GM23248 (cell line): ENCODE data around the gene AGO4. TPM values are rescaled to one million over a fixed set of nuclear protein-coding genes. Genes with fewer than 3 reads are reported as not detected.

ENCODE experiments used
- DNase-seq: peaks from one replicate; pipeline ENCODE4 v3.0.0-alpha.2; 2015
- H2AFZ ChIP-seq: fragments of 200-600 bp; sonication (generic); 2 replicates; pipeline ENCODE4 v1.6.1; 2016; ENCODE audit warnings: antibody characterized with exemption
- H3F3A ChIP-seq: fragments of 200-600 bp; sonication (generic); 2 replicates; pipeline ENCODE4 v1.6.1; 2016; ENCODE audit warnings: mild to moderate bottlenecking, antibody characterized with exemption, mixed run types; ENCODE audit not compliant: insufficient read depth
- H3K27ac ChIP-seq: fragments of 200-600 bp; sonication (generic); 2 replicates; pipeline ENCODE4 v1.5.1; 2016; ENCODE audit warnings: mild to moderate bottlenecking
- H3K27me3 ChIP-seq: fragments of 200-600 bp; sonication (generic); replicated peaks from 2 replicates; pipeline ENCODE4 v1.6.1; 2016; ENCODE audit warnings: mild to moderate bottlenecking; ENCODE audit not compliant: insufficient read depth
- H3K36me3 ChIP-seq: fragments of 200-600 bp; sonication (generic); 2 replicates; pipeline ENCODE4 v1.6.1; 2016; ENCODE audit warnings: low read depth, mild to moderate bottlenecking
- H3K4me1 ChIP-seq: fragments of 200-600 bp; sonication (generic); 2 replicates; pipeline ENCODE4 v1.6.1; 2016; ENCODE audit warnings: mild to moderate bottlenecking; ENCODE audit not compliant: insufficient read depth
- H3K4me2 ChIP-seq: fragments of 200-600 bp; sonication (generic); one replicate; pipeline ENCODE4 v1.6.1; 2016; ENCODE audit warnings: mild to moderate bottlenecking; ENCODE audit not compliant: unreplicated experiment
- H3K4me3 ChIP-seq: fragments of 200-600 bp; sonication (generic); 2 replicates; pipeline ENCODE4 v1.5.1; 2016; ENCODE audit warnings: mild to moderate bottlenecking
- H3K79me2 ChIP-seq: fragments of 200-600 bp; sonication (generic); 2 replicates; pipeline ENCODE4 v1.6.1; 2016; ENCODE audit warnings: mild to moderate bottlenecking; ENCODE audit not compliant: insufficient read depth
- H3K9ac ChIP-seq: fragments of 200-600 bp; sonication (generic); 2 replicates; pipeline ENCODE4 v1.6.1; 2016; ENCODE audit warnings: mild to moderate bottlenecking
- H3K9me2 ChIP-seq: fragments of 200-600 bp; sonication (generic); 2 replicates; pipeline ENCODE4 v1.6.1; 2016; ENCODE audit warnings: mixed run types, mild to moderate bottlenecking, moderate library complexity; ENCODE audit not compliant: insufficient read depth
- H3K9me3 ChIP-seq: fragments of 200-600 bp; sonication (generic); one replicate; pipeline ENCODE4 v1.6.1; 2017; ENCODE audit warnings: low read depth
- H4K20me1 ChIP-seq: fragments of 200-600 bp; sonication (generic); 2 replicates; pipeline ENCODE4 v1.6.0; 2016; ENCODE audit not compliant: insufficient read depth
- EZH2 ChIP-seq: fragments of 200-600 bp; sonication (generic); IDR thresholded peaks from 2 replicates; pipeline ENCODE4 v1.6.1; 2018; ENCODE audit warnings: antibody characterized with exemption, mild to moderate bottlenecking; ENCODE audit not compliant: insufficient read depth, poor library complexity, severe bottlenecking
- EZH2phosphoT487 ChIP-seq: fragments of 200-600 bp; sonication (generic); IDR thresholded peaks from 2 replicates; pipeline ENCODE4 v1.6.1; 2018; ENCODE audit warnings: antibody characterized with exemption, moderate library complexity, mild to moderate bottlenecking, low read depth; ENCODE audit not compliant: insufficient read depth
- WGBS, 2 experiments: methylation state at CpG; one replicate each; pipeline ENCODE4 v1.1.6; 2015 to 2017; ENCODE audit warnings: low lambda C conversion rate in 2 of 2, low coverage in 1 of 2; ENCODE audit errors: missing lambda C conversion rate in 2 of 2; 5-methylcytosine and 5-hydroxymethylcytosine counted together
- in situ Hi-C: fragments of 300-500 bp; cut with MboI; formaldehyde crosslinking; loops from 2 replicates; pipeline ENCODE4 v1.15.0; 2020
- polyA plus RNA-seq: library from polyadenylated mRNA; unstranded; fragments of >200 nt; fragmentation: Nextera tagmentation; extraction: Ambion mirVana; gene quantifications from 2 replicates; pipeline ENCODE4 v1.2.1, GENCODE V29; 2016
- total RNA-seq: library from RNA; depleted of rRNA; stranded (reverse); fragments of >200 nt; shearing (Covaris generic); gene quantifications from 2 replicates; pipeline ENCODE4 v1.2.3, GENCODE V29; 2014

AGO4 gene
- total and polyA plus RNA-seq, 2 experiments from 2014 or later, result 4.4 to 6.4 TPM

GRCh38 chr1:35847935-35848565 is 40.2 kb downstream of the AGO4 start:
- Histone ChIP-seq H4K20me1 (no peaks in the 10 kb centered on the region), H3K4me1 (0 out of 2 replicates have a peak, but pooled peaks cover 9% of the 10 kb centered on the region), H3K9me2 (no peaks in the 10 kb centered on the region), H3K27me3 (no peaks in the 10 kb centered on the region), H3K36me3 (peaks cover 24% of the 10 kb centered on the region), H3K9ac (no peak overlapping the region), H3K9me3 (no peaks in the 10 kb centered on the region), H3K4me2 (no peak overlapping the region), H3K4me3 (no peak overlapping the region), H3F3A (0 out of 2 replicates have a peak, but pooled peaks cover 11% of the 10 kb centered on the region), H3K27ac (no peak overlapping the region), H3K79me2 (no peaks in the 10 kb centered on the region), H2AFZ (no peak overlapping the region)
- 70 to 75% methylated on average over 1 of the region's 1 CpG for WGBS, 2 experiments
- no peak for DNase-seq
- in situ Hi-C loops, result no loop called here
- TF ChIP-seq EZH2, result no peak
- TF ChIP-seq EZH2phosphoT487, result no peak

DNA sequence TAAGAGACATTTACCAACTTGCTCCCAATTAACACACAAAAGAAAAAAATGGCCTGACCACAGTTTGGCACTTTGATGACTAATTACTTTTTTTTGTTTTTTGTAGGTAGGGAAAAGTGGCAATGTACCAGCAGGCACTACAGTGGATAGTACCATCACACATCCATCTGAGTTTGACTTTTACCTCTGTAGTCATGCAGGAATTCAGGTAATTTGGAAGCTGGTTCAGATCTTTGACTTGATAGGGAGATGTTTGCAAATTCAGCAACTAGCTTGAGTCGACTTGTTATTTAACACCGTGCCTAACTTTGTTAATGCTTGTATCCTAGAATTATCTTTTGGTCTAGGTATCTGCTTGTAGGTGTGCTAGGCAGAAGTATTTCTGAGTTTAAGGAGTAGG is 42.2 kb downstream of the AGO4 start:
- Histone ChIP-seq H3F3A (0 out of 2 replicates have a peak, but pooled peaks cover 11% of the 10 kb centered on the region), H3K36me3 (peaks cover 32% of the 10 kb centered on the region), H2AFZ (no peak overlapping the region), H3K4me2 (no peak overlapping the region), H3K27me3 (no peaks in the 10 kb centered on the region), H3K4me3 (no peak overlapping the region), H3K4me1 (0 out of 2 replicates have a peak, but pooled peaks cover 9% of the 10 kb centered on the region), H4K20me1 (no peaks in the 10 kb centered on the region), H3K9ac (no peak overlapping the region), H3K79me2 (no peaks in the 10 kb centered on the region), H3K9me3 (no peaks in the 10 kb centered on the region), H3K9me2 (no peaks in the 10 kb centered on the region), H3K27ac (no peak overlapping the region)
- DNase-seq, result no peak
- no peak for TF ChIP-seq EZH2phosphoT487
- no peak for TF ChIP-seq EZH2
- in situ Hi-C loops, result no loop called here
- 90 to 97% methylated on average over 2 of the region's 2 CpGs for WGBS, 2 experiments

GRCh38 chr1:35850716-35851115 is 42.9 kb downstream of the AGO4 start:
- Histone ChIP-seq H3K9ac (no peak overlapping the region), H3K36me3 (peaks cover 27% of the 10 kb centered on the region), H3K9me3 (no peaks in the 10 kb centered on the region), H3F3A (0 out of 2 replicates have a peak, but pooled peaks cover 11% of the 10 kb centered on the region), H3K9me2 (no peaks in the 10 kb centered on the region), H3K79me2 (no peaks in the 10 kb centered on the region), H3K27me3 (no peaks in the 10 kb centered on the region), H4K20me1 (no peaks in the 10 kb centered on the region), H2AFZ (no peak overlapping the region), H3K27ac (no peak overlapping the region), H3K4me3 (no peak overlapping the region), H3K4me1 (0 out of 2 replicates have a peak, but pooled peaks cover 9% of the 10 kb centered on the region), H3K4me2 (no peak overlapping the region)
- in situ Hi-C loops, result no loop called here
- TF ChIP-seq EZH2 (no peak), EZH2phosphoT487 (no peak)
- no peak for DNase-seq
- WGBS, 2 experiments, result 91% methylated on average over 5 of the region's 5 CpGs

GRCh38 chr1:35851132-35851869 is 43.5 kb downstream of the AGO4 start:
- TF ChIP-seq EZH2phosphoT487 (no peak), EZH2 (no peak)
- Histone ChIP-seq H3K9ac (no peak overlapping the region), H3K36me3 (peaks cover 26% of the 10 kb centered on the region), H3K27ac (peak overlapping the region; percentile 2; the same call in 1 of the 2 replicates), H3K27me3 (no peaks in the 10 kb centered on the region), H3K4me2 (no peak overlapping the region), H3K4me1 (0 out of 2 replicates have a peak, but pooled peaks cover 9% of the 10 kb centered on the region), H3F3A (0 out of 2 replicates have a peak, but pooled peaks cover 11% of the 10 kb centered on the region), H4K20me1 (no peaks in the 10 kb centered on the region), H3K79me2 (no peaks in the 10 kb centered on the region), H3K4me3 (no peak overlapping the region), H3K9me2 (no peaks in the 10 kb centered on the region), H3K9me3 (no peaks in the 10 kb centered on the region), H2AFZ (no peak overlapping the region)
- peak; percentile 44 for DNase-seq
- in situ Hi-C loops, result no loop called here
- 51 to 69% methylated on average over 3 of the region's 3 CpGs for WGBS, 2 experiments
